HEK293 (cell line): ENCODE measurements around the gene SLC2A4.

Source experiments
- CTCF ChIA-PET: fragments of 350-600 bp; formaldehyde crosslinking; extraction: SDS; loops from one replicate; lab custom pipeline; 2021; ENCODE audit warnings: antibody characterized with exemption; lab: Yijun Ruan, JAX
- POLR2A ChIA-PET: fragments of 300-600 bp; formaldehyde crosslinking; extraction: SDS; loops from one replicate; lab custom pipeline; 2020; ENCODE audit warnings: antibody characterized with exemption, inconsistent platforms; lab: Yijun Ruan, JAX
- H3K27ac ChIP-seq: fragments of 200-500 bp; sonication (Bioruptor generic); 2 replicates; pipeline ENCODE4 v1.5.1; 2014; ENCODE audit warnings: low read depth, low read length, control low read depth, inconsistent platforms; ENCODE audit errors: extremely low read depth
- H3K36me3 ChIP-seq, 2 experiments: fragments of 200-500 bp in 1 of 2; sonication (Bioruptor generic) in 1 of 2; 1 replicate in 1 of 2; 2 replicates in 1 of 2; pipeline ENCODE4 v1.5.1; 2014 to 2017; ENCODE audit warnings: inconsistent platforms in 2 of 2, low read length in 2 of 2; ENCODE audit not compliant: control insufficient read depth in 2 of 2, insufficient read depth in 1 of 2
- H3K4me1 ChIP-seq: fragments of 200-500 bp; sonication (Bioruptor generic); 2 replicates; pipeline ENCODE4 v1.5.1; 2014; ENCODE audit warnings: mild to moderate bottlenecking, low read length, inconsistent platforms; ENCODE audit not compliant: control insufficient read depth, insufficient read depth
- H3K4me3 ChIP-seq: 2 replicates; pipeline ENCODE4 v1.5.1; 2011; ENCODE audit warnings: low read depth, mild to moderate bottlenecking, control low read depth, low read length, moderate library complexity
- H3K9me3 ChIP-seq: fragments of 200-500 bp; sonication (Bioruptor generic); 2 replicates; pipeline ENCODE4 v1.5.1; 2014; ENCODE audit warnings: low read depth, low read length, inconsistent platforms; ENCODE audit not compliant: control insufficient read depth, insufficient read depth
- AEBP2 ChIP-seq: fragments of 450-650 bp; formaldehyde crosslinking; IDR thresholded peaks from 2 replicates; pipeline ENCODE4 v1.5.1; 2016; ENCODE audit warnings: missing biosample characterization, missing genetic modification characterization, borderline replicate concordance
- ATF2 ChIP-seq: fragments of 450-650 bp; formaldehyde crosslinking; IDR thresholded peaks from 2 replicates; pipeline ENCODE4 v1.5.1; 2016; ENCODE audit warnings: missing biosample characterization, missing genetic modification characterization, low read depth
- GLIS1 ChIP-seq: fragments of 450-650 bp; formaldehyde crosslinking; IDR thresholded peaks from 2 replicates; pipeline ENCODE4 v1.5.1; 2016; ENCODE audit warnings: missing biosample characterization, missing genetic modification characterization
- GLIS2 ChIP-seq: fragments of 450-650 bp; formaldehyde crosslinking; IDR thresholded peaks from 2 replicates; pipeline ENCODE4 v1.5.1; 2016; ENCODE audit warnings: missing biosample characterization, missing genetic modification characterization
- HOXC10 ChIP-seq: sonication (generic); formaldehyde crosslinking; IDR thresholded peaks from 2 replicates; pipeline ENCODE4 v1.8.1; 2023; ENCODE audit warnings: mild to moderate bottlenecking, missing genetic modification reagents
- KLF16 ChIP-seq: fragments of 450-650 bp; formaldehyde crosslinking; IDR thresholded peaks from 2 replicates; pipeline ENCODE4 v1.5.1; 2017; ENCODE audit warnings: missing biosample characterization, missing genetic modification characterization
- PATZ1 ChIP-seq: fragments of 450-650 bp; formaldehyde crosslinking; IDR thresholded peaks from 2 replicates; pipeline ENCODE4 v1.5.1; 2016; ENCODE audit warnings: missing biosample characterization, missing genetic modification characterization
- ZBTB1 ChIP-seq: fragments of 450-650 bp; formaldehyde crosslinking; IDR thresholded peaks from 2 replicates; pipeline ENCODE4 v1.5.1; 2016; ENCODE audit warnings: missing biosample characterization, missing genetic modification characterization
- ZNF10 ChIP-seq: fragments of 450-650 bp; formaldehyde crosslinking; IDR thresholded peaks from 2 replicates; pipeline ENCODE4 v1.5.1; 2017; ENCODE audit warnings: missing biosample characterization, missing genetic modification characterization
- ZNF211 ChIP-seq: fragments of 450-650 bp; formaldehyde crosslinking; IDR thresholded peaks from 2 replicates; pipeline ENCODE4 v1.5.1; 2016; ENCODE audit warnings: low read depth, missing biosample characterization, missing genetic modification characterization
- ZNF24 ChIP-seq: fragments of 450-650 bp; formaldehyde crosslinking; IDR thresholded peaks from 2 replicates; pipeline ENCODE4 v1.5.1; 2016; ENCODE audit warnings: missing biosample characterization, missing genetic modification characterization
- ZNF248 ChIP-seq: fragments of 450-650 bp; formaldehyde crosslinking; IDR thresholded peaks from 2 replicates; pipeline ENCODE4 v1.5.1; 2017; ENCODE audit warnings: missing biosample characterization, missing genetic modification characterization
- ZNF335 ChIP-seq: fragments of 450-650 bp; formaldehyde crosslinking; conservative IDR thresholded peaks from 2 replicates; pipeline ENCODE4 v1.5.1; 2016; ENCODE audit warnings: missing biosample characterization, missing genetic modification characterization
- ZNF366 ChIP-seq: fragments of 450-650 bp; formaldehyde crosslinking; conservative IDR thresholded peaks from 2 replicates; pipeline ENCODE4 v1.5.1; 2016; ENCODE audit warnings: missing biosample characterization, missing genetic modification characterization
- ZNF449 ChIP-seq: fragments of 450-650 bp; formaldehyde crosslinking; IDR thresholded peaks from 2 replicates; pipeline ENCODE4 v1.5.1; 2017; ENCODE audit warnings: missing biosample characterization, mild to moderate bottlenecking, missing genetic modification characterization, moderate library complexity
- ZNF513 ChIP-seq: fragments of 450-650 bp; IDR thresholded peaks from 2 replicates; pipeline ENCODE4 v1.5.1; 2018; ENCODE audit warnings: missing biosample characterization, missing genetic modification characterization
- ZNF571 ChIP-seq: fragments of 450-650 bp; formaldehyde crosslinking; IDR thresholded peaks from 2 replicates; pipeline ENCODE4 v1.5.0; 2017; ENCODE audit warnings: missing biosample characterization, missing genetic modification characterization
- ZNF580 ChIP-seq: fragments of 450-650 bp; formaldehyde crosslinking; IDR thresholded peaks from 2 replicates; pipeline ENCODE4 v1.5.1; 2016; ENCODE audit warnings: missing biosample characterization, missing genetic modification characterization
- ZNF600 ChIP-seq: fragments of 450-650 bp; formaldehyde crosslinking; IDR thresholded peaks from 2 replicates; pipeline ENCODE4 v1.5.1; 2016; ENCODE audit warnings: missing biosample characterization, missing genetic modification characterization
- ZNF768 ChIP-seq: fragments of 450-650 bp; formaldehyde crosslinking; IDR thresholded peaks from 2 replicates; pipeline ENCODE4 v1.5.1; 2018; ENCODE audit warnings: missing biosample characterization, mild to moderate bottlenecking, missing genetic modification characterization
- ZSCAN23 ChIP-seq: fragments of 450-650 bp; formaldehyde crosslinking; IDR thresholded peaks from 2 replicates; pipeline ENCODE4 v1.5.1; 2016; ENCODE audit warnings: missing biosample characterization, missing genetic modification characterization

The SLC2A4 gene

GRCh38 chr17:7234083-7234951, 47.2 kb upstream of the SLC2A4 start, which contains the start of gene DVL2 (continued):
- TF ChIP-seq ZNF571 (tag by site-specific recombination) (no peak), ZNF768 (tag by site-specific recombination) (no peak), KLF16 (tag by site-specific recombination) (peak; percentile 98), HOXC10 (no peak), ZNF211 (tag by site-specific recombination) (no peak)
- TF ChIP-seq, all 188 proteins: peak for 105

GRCh38 chr17:7235693-7236665, 45.5 kb upstream of the SLC2A4 start:
- H3K4me1 ChIP-seq, result peaks cover 10% of the 10 kb centered on the region; the same call in 1 of the 2 replicates
- H3K9me3 ChIP-seq, result no peaks in the 10 kb centered on the region
- H3K27ac ChIP-seq, result no peak overlapping the region
- H3K36me3 ChIP-seq, result peaks cover 18 to 48% of the 10 kb centered on the region in 2 experiments
- ChIA-PET POLR2A (interaction anchor here (0.6 to 14.2 kb wide), 2 partner anchors 14 to 65 kb away, joined by 4 to 284 read pairs; partner anchors contain the start of genes ACADVL and DLG4), CTCF (interaction anchor here (0.6 to 1.3 kb wide), 3 partner anchors 16 to 235 kb away, joined by 3 to 6 read pairs (median 4); partner anchors contain the start of genes ACADVL and DLG4)
- H3K4me3 ChIP-seq, result no peak overlapping the region
- peak; percentile 58 for TF ChIP-seq GLIS1 (tag by site-specific recombination)
- TF ChIP-seq ZNF248 (tag by site-specific recombination), result no peak
- no peak for TF ChIP-seq ZNF366 (tag by site-specific recombination)
- TF ChIP-seq ZNF335 (tag by site-specific recombination), result peak; percentile 66
- TF ChIP-seq ZNF10 (tag by site-specific recombination), result no peak
- no peak for TF ChIP-seq ZNF768 (tag by site-specific recombination)
- TF ChIP-seq ATF2 (tag by site-specific recombination), result no peak
- TF ChIP-seq ZNF600 (tag by site-specific recombination), result peak; percentile 70
- TF ChIP-seq ZNF580 (tag by site-specific recombination), result no peak
- TF ChIP-seq ZNF449 (tag by site-specific recombination), result no peak
- TF ChIP-seq ZNF513 (tag by site-specific recombination), result peak; percentile 86
- TF ChIP-seq GLIS2, result peak; percentile 80
- TF ChIP-seq HOXC10, result no peak
- TF ChIP-seq AEBP2 (tag by site-specific recombination), result no peak
- TF ChIP-seq PATZ1 (tag by site-specific recombination), result peak; percentile 40
- TF ChIP-seq ZSCAN23 (tag by site-specific recombination), result no peak
- no peak for TF ChIP-seq ZNF24
- TF ChIP-seq ZBTB1, result no peak
